ENCODE data around the gene PUM1. TPM values are rescaled to one million over a fixed set of nuclear protein-coding genes. Genes with fewer than 3 reads are reported as not detected.

PUM1 gene
- total RNA-seq, 4 donors from 2014 or later = 66.7 to 121 (median 83.9) TPM

GRCh38 chr1:31082385-31082784 is 16.9 kb upstream of the PUM1 start:
- TF ChIP-seq, protein P1, sequence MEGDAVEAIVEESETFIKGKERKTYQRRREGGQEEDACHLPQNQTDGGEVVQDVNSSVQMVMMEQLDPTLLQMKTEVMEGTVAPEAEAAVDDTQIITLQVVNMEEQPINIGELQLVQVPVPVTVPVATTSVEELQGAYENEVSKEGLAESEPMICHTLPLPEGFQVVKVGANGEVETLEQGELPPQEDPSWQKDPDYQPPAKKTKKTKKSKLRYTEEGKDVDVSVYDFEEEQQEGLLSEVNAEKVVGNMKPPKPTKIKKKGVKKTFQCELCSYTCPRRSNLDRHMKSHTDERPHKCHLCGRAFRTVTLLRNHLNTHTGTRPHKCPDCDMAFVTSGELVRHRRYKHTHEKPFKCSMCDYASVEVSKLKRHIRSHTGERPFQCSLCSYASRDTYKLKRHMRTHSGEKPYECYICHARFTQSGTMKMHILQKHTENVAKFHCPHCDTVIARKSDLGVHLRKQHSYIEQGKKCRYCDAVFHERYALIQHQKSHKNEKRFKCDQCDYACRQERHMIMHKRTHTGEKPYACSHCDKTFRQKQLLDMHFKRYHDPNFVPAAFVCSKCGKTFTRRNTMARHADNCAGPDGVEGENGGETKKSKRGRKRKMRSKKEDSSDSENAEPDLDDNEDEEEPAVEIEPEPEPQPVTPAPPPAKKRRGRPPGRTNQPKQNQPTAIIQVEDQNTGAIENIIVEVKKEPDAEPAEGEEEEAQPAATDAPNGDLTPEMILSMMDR (IDR thresholded peaks at IDR 0.05) = no peak
- no peak for DNase-seq (ENCODE audit: low spot score)
- no peak for ATAC-seq (ENCODE audit: low FRiP score)

- ATAC-seq (ENCODE audit: low FRiP score) (no peak), DNase-seq (ENCODE audit: low spot score) (no peak)
- TF ChIP-seq, protein P1 (IDR thresholded peaks at IDR 0.05) = no peak
Measured at GRCh38 chr1:31073044-31073443, 7.5 kb upstream of the PUM1 start.

DNA sequence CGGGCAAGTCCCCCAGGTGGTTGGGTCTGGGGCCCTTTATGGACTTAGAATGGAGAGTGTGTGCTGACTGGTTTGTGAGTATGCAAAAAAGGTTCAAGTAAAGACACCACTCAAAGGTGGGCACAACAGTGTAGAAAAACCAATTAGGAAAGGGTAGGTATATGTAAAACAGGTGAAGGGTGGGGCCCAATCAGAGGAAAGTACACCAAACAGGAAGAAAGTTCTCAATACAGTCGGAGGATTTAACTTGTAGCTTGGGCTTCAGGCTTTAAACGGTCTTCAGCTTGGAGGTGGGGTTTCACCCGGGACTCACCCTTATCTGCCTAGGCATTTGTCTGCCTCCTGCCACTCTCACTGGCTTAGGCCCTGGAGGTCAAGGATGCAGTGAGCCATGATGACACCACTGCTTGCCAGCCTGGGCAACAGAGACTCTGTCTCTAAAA is 6.8 kb upstream of the PUM1 start:
- TF ChIP-seq, protein P1 (IDR thresholded peaks at IDR 0.05) = no peak
- ATAC-seq (ENCODE audit: low FRiP score) (no peak), DNase-seq (ENCODE audit: low spot score) (no peak)

- TF ChIP-seq, protein P1 (IDR thresholded peaks at IDR 0.05) = no peak
- ATAC-seq (ENCODE audit: low FRiP score) (no peak), DNase-seq (ENCODE audit: low spot score) (no peak)
Measured at GRCh38 chr1:31069392-31069791, 3.9 kb upstream of the PUM1 start.

GRCh38 chr1:31064718-31065309 is 703 bp downstream of the PUM1 start:
- DNase-seq (ENCODE audit: low spot score) (no peak), ATAC-seq (ENCODE audit: low FRiP score) (no peak)
- TF ChIP-seq, protein P1 (IDR thresholded peaks at IDR 0.05) = no peak

DNA sequence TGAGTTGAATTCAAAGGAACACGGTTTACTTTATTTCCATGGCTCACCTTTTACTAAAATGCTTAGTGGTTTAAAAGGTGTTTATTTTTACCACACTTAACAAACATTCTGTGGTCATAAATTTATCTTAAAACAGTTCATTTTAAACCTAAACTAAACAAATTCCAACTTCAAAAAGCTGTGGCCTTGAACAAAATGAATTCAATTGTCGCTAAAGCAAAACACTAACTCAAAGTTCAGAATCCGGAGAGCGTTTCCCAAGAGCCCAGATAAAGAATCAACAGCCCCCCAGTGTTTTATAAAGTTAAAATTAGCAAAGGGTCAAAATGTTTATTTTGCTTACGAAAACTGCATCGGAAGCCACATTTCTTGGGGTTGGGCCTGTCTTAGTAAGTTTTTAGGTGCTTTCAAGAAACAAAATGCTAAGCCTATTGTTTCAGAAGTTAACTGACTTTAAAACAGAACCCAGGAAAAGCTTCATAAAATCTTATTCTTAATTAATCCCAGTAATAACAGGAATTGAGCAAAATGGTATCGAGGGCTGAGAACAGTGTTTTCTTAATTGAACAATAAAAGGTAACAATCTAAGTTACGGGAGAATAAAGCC is 1.3 kb downstream of the PUM1 start:
- ATAC-seq (ENCODE audit: low FRiP score) = no peak
- TF ChIP-seq, protein P1 (IDR thresholded peaks at IDR 0.05) = no peak
- no peak for DNase-seq (ENCODE audit: low spot score)

DNA sequence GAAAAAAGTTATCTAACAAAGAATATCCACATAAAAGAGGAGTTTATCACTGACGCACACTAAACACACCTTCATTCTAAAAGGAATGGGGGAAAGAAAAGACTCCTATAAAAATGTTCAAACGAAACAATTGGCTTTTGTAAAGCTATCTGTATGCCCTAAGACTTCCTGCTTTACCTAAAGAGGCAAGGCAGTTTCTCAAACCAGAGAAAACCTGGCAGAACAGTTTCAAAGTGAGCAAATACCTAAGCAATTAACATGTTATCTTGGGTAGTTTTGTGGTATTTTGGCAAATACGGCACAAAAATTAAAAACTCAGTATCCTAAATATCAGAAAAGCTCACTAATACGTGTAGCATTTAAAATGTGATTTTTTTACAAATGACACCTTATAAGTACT is 1.9 kb downstream of the PUM1 start:
- no peak for DNase-seq (ENCODE audit: low spot score)
- TF ChIP-seq, protein P1 (IDR thresholded peaks at IDR 0.05) = no peak
- no peak for ATAC-seq (ENCODE audit: low FRiP score)

Measured in omental fat pad (tissue), 4 donors.